SK-N-SH (cell line): ENCODE results near the gene NDUFA1. TPM values are rescaled to one million over a fixed set of nuclear protein-coding genes. Genes with fewer than 3 reads are reported as not detected.

Experiments
- CTCF ChIA-PET: fragments of 300-600, 350-600 bp; formaldehyde crosslinking; extraction: SDS; loops from one replicate; lab custom pipeline; 2021; lab: Yijun Ruan, JAX
- POLR2A ChIA-PET: fragments of 350-600 bp; sonication (Branson Sonifier 250); formaldehyde crosslinking; extraction: SDS; loops from one replicate; lab custom pipeline; 2020; ENCODE audit warnings: antibody characterized with exemption, inconsistent platforms; lab: Yijun Ruan, JAX
- DNase-seq: peaks from one replicate; pipeline ENCODE4 v3.0.0; 2012
- H2AFZ ChIP-seq: fragments of 200-600 bp; sonication (generic); 2 replicates; pipeline ENCODE4 v1.8.1; 2016; ENCODE audit warnings: antibody characterized with exemption, mild to moderate bottlenecking, low read depth
- H3F3A ChIP-seq: fragments of 200-600 bp; sonication (generic); replicated peaks from 2 replicates; pipeline ENCODE3; 2016; ENCODE audit warnings: antibody characterized with exemption, mild to moderate bottlenecking; ENCODE audit not compliant: insufficient read depth
- H3K27ac ChIP-seq, 2 experiments: fragments of 200-500 bp in 1 of 2; fragments of 200-600 bp in 1 of 2; sonication (Bioruptor generic) in 1 of 2; sonication (generic), shearing (Covaris generic) in 1 of 2; 2 replicates each; pipeline versions ENCODE4 v1.5.1 to v1.6.1; 2014 to 2016; ENCODE audit warnings: low read depth in 2 of 2, inconsistent platforms in 1 of 2, low read length in 1 of 2, mild to moderate bottlenecking in 1 of 2, mixed read lengths in 1 of 2
- H3K27me3 ChIP-seq: fragments of 200-600 bp; sonication (generic), shearing (Covaris generic); 2 replicates; pipeline ENCODE4 v1.6.1; 2016; ENCODE audit warnings: mixed run types; ENCODE audit not compliant: insufficient read depth
- H3K36me3 ChIP-seq, 2 experiments: fragments of 200-500 bp in 1 of 2; fragments of 200-600 bp in 1 of 2; sonication (Bioruptor generic) in 1 of 2; sonication (generic) in 1 of 2; replicated peaks in 1 of 2; 2 replicates each; pipeline versions ENCODE3 to v1.5.1; 2014 to 2016; ENCODE audit warnings: low read length in 1 of 2, mild to moderate bottlenecking in 1 of 2; ENCODE audit not compliant: insufficient read depth in 2 of 2, control insufficient read depth in 1 of 2
- H3K4me1 ChIP-seq, 2 experiments: fragments of 200-500 bp in 1 of 2; fragments of 200-600 bp in 1 of 2; sonication (Bioruptor generic) in 1 of 2; sonication (generic), shearing (Covaris generic) in 1 of 2; 2 replicates each; pipeline versions ENCODE4 v1.5.1 to v1.6.1; 2014 to 2016; ENCODE audit warnings: low read depth in 1 of 2, low read length in 1 of 2, mixed run types in 1 of 2; ENCODE audit not compliant: insufficient read depth in 2 of 2, control insufficient read depth in 1 of 2
- H3K4me2 ChIP-seq: fragments of 200-600 bp; sonication (generic), shearing (Covaris generic); 2 replicates; pipeline ENCODE4 v1.6.1; 2017; ENCODE audit warnings: mixed run types
- H3K4me3 ChIP-seq, 2 experiments: fragments of 200-500 bp in 1 of 2; fragments of 200-600 bp in 1 of 2; sonication (Bioruptor generic) in 1 of 2; sonication (generic), shearing (Covaris generic) in 1 of 2; 2 replicates each; pipeline versions ENCODE4 v1.5.1 to v1.8.1; 2014 to 2016; ENCODE audit warnings: low read depth in 2 of 2, inconsistent platforms in 1 of 2, low read length in 1 of 2, mild to moderate bottlenecking in 1 of 2, mixed read lengths in 1 of 2, moderate library complexity in 1 of 2
- H3K79me2 ChIP-seq: fragments of 200-600 bp; sonication (generic); 2 replicates; pipeline ENCODE4 v1.8.1; 2017; ENCODE audit warnings: mild to moderate bottlenecking; ENCODE audit not compliant: insufficient read depth
- H3K9ac ChIP-seq: fragments of 200-600 bp; sonication (generic); 2 replicates; pipeline ENCODE4 v1.6.1; 2017; ENCODE audit warnings: mixed run types
- H3K9me2 ChIP-seq: fragments of 200-600 bp; sonication (generic); 2 replicates; pipeline ENCODE4 v1.6.1; 2017; ENCODE audit warnings: mixed run types
- H3K9me3 ChIP-seq: fragments of 200-600 bp; sonication (generic); 2 replicates; pipeline ENCODE4 v1.6.1; 2017; ENCODE audit warnings: mixed run types, mild to moderate bottlenecking, moderate library complexity
- H4K20me1 ChIP-seq: fragments of 200-600 bp; sonication (generic); 2 replicates; pipeline ENCODE4 v1.6.1; 2017; ENCODE audit warnings: mild to moderate bottlenecking, mixed run types; ENCODE audit not compliant: insufficient read depth
- GABPA ChIP-seq: IDR thresholded peaks from 2 replicates; pipeline ENCODE4 v1.4.0; 2012; ENCODE audit warnings: low read depth, mild to moderate bottlenecking
- POLR2AphosphoS5 ChIP-seq: IDR thresholded peaks from 2 replicates; pipeline ENCODE4 v1.6.1; 2012; ENCODE audit warnings: low read depth, low read length
- RFX5 ChIP-seq: IDR thresholded peaks from 2 replicates; pipeline ENCODE4 v1.6.1; 2012; ENCODE audit warnings: mild to moderate bottlenecking, improper control_type of control experiment, low read length
- TCF12 ChIP-seq: IDR thresholded peaks from 2 replicates; pipeline ENCODE4 v1.4.0; 2012
- ZBTB33 ChIP-seq: IDR thresholded peaks from 2 replicates; pipeline ENCODE4 v1.4.0; 2012; ENCODE audit warnings: low read depth, borderline replicate concordance
- WGBS: methylation state at CpG from one replicate; pipeline ENCODE4 v1.1.6; 2017; ENCODE audit warnings: low lambda C conversion rate; 5-methylcytosine and 5-hydroxymethylcytosine counted together
- polyA plus RNA-seq, 3 experiments: library from polyadenylated mRNA; depleted of rRNA; stranded (reverse); fragments of >200 nt; gene quantifications; 2 replicates each; pipeline ENCODE4 v1.2.3, GENCODE V29; 2012
- TF ChIP-seq, protein P1 (sequence below): IDR thresholded peaks from 2 replicates; pipeline ENCODE4 v1.6.1; 2012; ENCODE audit warnings: mild to moderate bottlenecking, low read depth, low read length, moderate library complexity
- TF ChIP-seq, protein P2 (sequence below): fragments of 150-350 bp; IDR thresholded peaks from 2 replicates; pipeline ENCODE4 v1.6.1; 2016; ENCODE audit warnings: mild to moderate bottlenecking, low read depth, low read length

The NDUFA1 gene
- polyA plus RNA-seq, 1 of the 3 experiments (the other 2 are of a cell fraction): 101 TPM

- TF ChIP-seq, protein P1, sequence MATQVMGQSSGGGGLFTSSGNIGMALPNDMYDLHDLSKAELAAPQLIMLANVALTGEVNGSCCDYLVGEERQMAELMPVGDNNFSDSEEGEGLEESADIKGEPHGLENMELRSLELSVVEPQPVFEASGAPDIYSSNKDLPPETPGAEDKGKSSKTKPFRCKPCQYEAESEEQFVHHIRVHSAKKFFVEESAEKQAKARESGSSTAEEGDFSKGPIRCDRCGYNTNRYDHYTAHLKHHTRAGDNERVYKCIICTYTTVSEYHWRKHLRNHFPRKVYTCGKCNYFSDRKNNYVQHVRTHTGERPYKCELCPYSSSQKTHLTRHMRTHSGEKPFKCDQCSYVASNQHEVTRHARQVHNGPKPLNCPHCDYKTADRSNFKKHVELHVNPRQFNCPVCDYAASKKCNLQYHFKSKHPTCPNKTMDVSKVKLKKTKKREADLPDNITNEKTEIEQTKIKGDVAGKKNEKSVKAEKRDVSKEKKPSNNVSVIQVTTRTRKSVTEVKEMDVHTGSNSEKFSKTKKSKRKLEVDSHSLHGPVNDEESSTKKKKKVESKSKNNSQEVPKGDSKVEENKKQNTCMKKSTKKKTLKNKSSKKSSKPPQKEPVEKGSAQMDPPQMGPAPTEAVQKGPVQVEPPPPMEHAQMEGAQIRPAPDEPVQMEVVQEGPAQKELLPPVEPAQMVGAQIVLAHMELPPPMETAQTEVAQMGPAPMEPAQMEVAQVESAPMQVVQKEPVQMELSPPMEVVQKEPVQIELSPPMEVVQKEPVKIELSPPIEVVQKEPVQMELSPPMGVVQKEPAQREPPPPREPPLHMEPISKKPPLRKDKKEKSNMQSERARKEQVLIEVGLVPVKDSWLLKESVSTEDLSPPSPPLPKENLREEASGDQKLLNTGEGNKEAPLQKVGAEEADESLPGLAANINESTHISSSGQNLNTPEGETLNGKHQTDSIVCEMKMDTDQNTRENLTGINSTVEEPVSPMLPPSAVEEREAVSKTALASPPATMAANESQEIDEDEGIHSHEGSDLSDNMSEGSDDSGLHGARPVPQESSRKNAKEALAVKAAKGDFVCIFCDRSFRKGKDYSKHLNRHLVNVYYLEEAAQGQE: no peak
- peak; percentile 27; the same call in 1 of the 2 replicates for TF ChIP-seq RFX5
- peak; percentile 87 for TF ChIP-seq POLR2AphosphoS5
- TF ChIP-seq ZBTB33: peak; percentile 97
- no peak; the same call in 1 of the 2 replicates for TF ChIP-seq TCF12
- TF ChIP-seq, protein P2, sequence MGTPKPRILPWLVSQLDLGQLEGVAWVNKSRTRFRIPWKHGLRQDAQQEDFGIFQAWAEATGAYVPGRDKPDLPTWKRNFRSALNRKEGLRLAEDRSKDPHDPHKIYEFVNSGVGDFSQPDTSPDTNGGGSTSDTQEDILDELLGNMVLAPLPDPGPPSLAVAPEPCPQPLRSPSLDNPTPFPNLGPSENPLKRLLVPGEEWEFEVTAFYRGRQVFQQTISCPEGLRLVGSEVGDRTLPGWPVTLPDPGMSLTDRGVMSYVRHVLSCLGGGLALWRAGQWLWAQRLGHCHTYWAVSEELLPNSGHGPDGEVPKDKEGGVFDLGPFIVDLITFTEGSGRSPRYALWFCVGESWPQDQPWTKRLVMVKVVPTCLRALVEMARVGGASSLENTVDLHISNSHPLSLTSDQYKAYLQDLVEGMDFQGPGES: no peak
- TF ChIP-seq, all 33 proteins: peak for 10
Measured at GRCh38 chrX:119852382-119853353, 19.0 kb upstream of the NDUFA1 start, which contains the start of gene UPF3B (continued).

GRCh38 chrX:119853444-119853843, 18.2 kb upstream of the NDUFA1 start:
- peak overlapping the region; percentile 89 for H3K4me2 ChIP-seq
- peaks cover 20% of the 10 kb centered on the region for H3K27me3 ChIP-seq
- no peak for TF ChIP-seq GABPA
- 0 out of 2 replicates have a peak, but pooled peaks have one; percentile 1 for TF ChIP-seq RFX5
- no peaks in the 10 kb centered on the region for H3K9me2 ChIP-seq
- H3K4me1 ChIP-seq: peaks cover 0 to 2% of the 10 kb centered on the region in 2 experiments; a peak in 1 of 4 replicates
- H3K79me2 ChIP-seq: peaks cover 27% of the 10 kb centered on the region
- POLR2A ChIA-PET: interaction anchor here (0.7 to 1.9 kb wide), 5 partner anchors 11 to 62 kb away, joined by 3 to 37 read pairs (median 4); partner anchors contain the start of genes NDUFA1, RNF113A and RPL39
- peak overlapping the region; percentile 82; the same call in 1 of the 2 replicates for H3K9ac ChIP-seq
- peak overlapping the region; percentile 42 to 96 for H3K4me3 ChIP-seq
- peaks cover 3% of the 10 kb centered on the region for H3F3A ChIP-seq
- H2AFZ ChIP-seq: peak overlapping the region; percentile 98
- 31% methylated on average over 10 of the region's 10 CpGs for WGBS
- H3K27ac ChIP-seq: peak overlapping the region; percentile 41 to 46; a peak in 2 of 4 replicates
- no peaks in the 10 kb centered on the region for H3K9me3 ChIP-seq
- no peak for DNase-seq
- no peaks in the 10 kb centered on the region for H4K20me1 ChIP-seq
- peaks cover 5 to 25% of the 10 kb centered on the region in 2 experiments for H3K36me3 ChIP-seq
- CTCF ChIA-PET: interaction anchor here (1.2 kb wide), 1 partner anchor 27 kb away, joined by 4 read pairs; no protein-coding TSS in a partner anchor
